Activated CD4-positive, alpha-beta T cell treated with anti-CD3 and anti-CD28 coated beads for 36 hours (primary cell): Measurements from ENCODE around the gene CD83. TPM values are rescaled to one million over a fixed set of nuclear protein-coding genes. Genes with fewer than 3 reads are reported as not detected.

ENCODE experiments used
- ATAC-seq: fragments of 200-7000 bp; cut with Tn5 transposase; one replicate; pipeline ENCODE4 v1.10.0; 2021; ENCODE audit warnings: mild to moderate bottlenecking, moderate library complexity
- CTCF ChIA-PET: fragments of 350-600 bp; sonication (Branson Sonifier 250); formaldehyde crosslinking; loops from one replicate; lab custom pipeline; 2021; ENCODE audit warnings: antibody characterized with exemption; lab: Charles Lee
- POLR2A ChIA-PET: fragments of 350-600 bp; sonication (Branson Sonifier 250); formaldehyde crosslinking; loops from one replicate; lab custom pipeline; 2021; ENCODE audit warnings: antibody characterized with exemption, inconsistent platforms; lab: Charles Lee
- DNase-seq: peaks from one replicate; pipeline ENCODE4 v3.0.0-alpha.2; 2020
- H3K27ac Mint-ChIP-seq: one replicate; pipeline ENCODE4 v1.8.0; 2021; ENCODE audit warnings: mixed read lengths
- H3K27me3 Mint-ChIP-seq: one replicate; pipeline ENCODE4 v1.8.0; 2021; ENCODE audit warnings: mixed read lengths
- H3K36me3 Mint-ChIP-seq: one replicate; pipeline ENCODE4 v1.8.0; 2021; ENCODE audit warnings: low read depth, mixed read lengths
- H3K4me1 Mint-ChIP-seq: one replicate; pipeline ENCODE4 v1.8.0; 2021; ENCODE audit warnings: mixed read lengths
- H3K4me3 Mint-ChIP-seq: one replicate; pipeline ENCODE4 v1.8.0; 2021; ENCODE audit warnings: mild to moderate bottlenecking, moderate library complexity, mixed read lengths
- H3K9me3 Mint-ChIP-seq: one replicate; pipeline ENCODE4 v1.8.0; 2021; ENCODE audit warnings: low read depth, mixed read lengths
- intact Hi-C, 2 experiments: fragments of 100-400 bp; cut with DNase I in 1 of 2; cut with micrococcal nuclease in 1 of 2; formaldehyde crosslinking; loops; one replicate each; pipeline versions ENCODE4 v1.14.2 to v1.15.1; 2022 to 2024; cut with DNase I, micrococcal nuclease
- total RNA-seq, 2 experiments: library from RNA; stranded (reverse); gene quantifications; one replicate each; pipeline ENCODE4 v1.2.3, GENCODE V29; 2021

Gene CD83
- total RNA-seq, 2 experiments from 2014 or later, result 22.0 to 22.9 TPM

DNA sequence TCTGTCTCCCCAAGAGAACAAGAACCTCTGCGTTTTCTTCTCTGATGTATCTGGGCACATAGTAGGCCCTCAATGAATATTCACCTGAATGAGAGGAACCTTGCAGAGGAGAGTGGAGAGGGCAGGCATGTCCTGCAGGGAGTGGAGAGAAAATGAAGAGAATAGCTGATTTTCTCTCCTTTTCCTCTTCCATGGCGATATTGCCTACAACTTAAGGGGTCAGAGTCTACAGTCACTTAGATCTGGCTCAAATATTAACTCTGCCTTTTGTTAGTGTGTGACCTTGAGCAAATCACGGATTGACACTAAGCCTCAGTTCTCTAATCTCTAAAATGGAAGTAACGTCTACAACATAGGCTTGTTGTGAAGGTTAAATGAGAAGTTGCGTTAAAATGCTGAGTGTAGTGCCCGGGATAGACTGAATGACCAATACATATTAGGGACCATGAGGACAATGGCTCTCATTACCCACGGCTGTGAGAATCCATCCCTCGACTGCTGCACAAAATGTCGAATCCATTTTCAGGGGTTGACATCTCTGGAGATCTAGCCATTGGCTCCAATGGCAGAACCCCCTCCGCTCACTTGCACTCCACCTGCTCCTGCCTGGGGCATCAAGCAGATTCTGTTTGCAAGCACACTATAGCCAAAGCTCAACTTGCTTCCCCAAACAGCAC lies 14.8 kb downstream of the CD83 start:
- ChIA-PET POLR2A (interaction anchor here (0.6 kb wide), 1 partner anchor 132 kb away, joined by 4 read pairs; no protein-coding TSS in a partner anchor), CTCF (no interaction called here)
- no peaks in the 10 kb centered on the region for H3K9me3 Mint-ChIP-seq
- H3K27ac Mint-ChIP-seq, result no peak overlapping the region
- intact Hi-C loops, result no loop called here
- peaks cover 19% of the 10 kb centered on the region for H3K4me1 Mint-ChIP-seq
- DNase-seq (no peak), ATAC-seq (no peak)
- no peak overlapping the region for H3K4me3 Mint-ChIP-seq
- peaks cover 68% of the 10 kb centered on the region for H3K36me3 Mint-ChIP-seq
- H3K27me3 Mint-ChIP-seq, result no peaks in the 10 kb centered on the region

GRCh38 chr6:14132921-14133275 lies 15.3 kb downstream of the CD83 start:
- ChIA-PET CTCF (interaction anchor here (1.2 kb wide), 1 partner anchor 225 kb away, joined by 3 read pairs; no protein-coding TSS in a partner anchor), POLR2A (interaction anchor here (0.6 kb wide), 1 partner anchor 133 kb away, joined by 4 read pairs; no protein-coding TSS in a partner anchor)
- H3K9me3 Mint-ChIP-seq, result no peaks in the 10 kb centered on the region
- DNase-seq, result no peak
- H3K36me3 Mint-ChIP-seq, result peaks cover 68% of the 10 kb centered on the region
- no peak overlapping the region for H3K4me3 Mint-ChIP-seq
- peaks cover 18% of the 10 kb centered on the region for H3K4me1 Mint-ChIP-seq
- no peak overlapping the region for H3K27ac Mint-ChIP-seq
- intact Hi-C loops, result no loop called here
- no peak for ATAC-seq
- H3K27me3 Mint-ChIP-seq, result no peaks in the 10 kb centered on the region

GRCh38 chr6:14134211-14134910 lies 16.8 kb downstream of the CD83 start:
- DNase-seq, result no peak
- Mint-ChIP-seq H3K27me3 (no peaks in the 10 kb centered on the region), H3K9me3 (no peaks in the 10 kb centered on the region), H3K36me3 (peaks cover 65% of the 10 kb centered on the region), H3K27ac (no peak overlapping the region), H3K4me1 (peaks cover 6% of the 10 kb centered on the region), H3K4me3 (no peak overlapping the region)
- ATAC-seq, result no peak
- intact Hi-C loops, result no loop called here
- ChIA-PET POLR2A (no interaction called here), CTCF (interaction anchor here (0.8 to 2.6 kb wide), 7 partner anchors 10 to 226 kb away, joined by 3 to 12 read pairs (median 3); no protein-coding TSS in a partner anchor)

DNA sequence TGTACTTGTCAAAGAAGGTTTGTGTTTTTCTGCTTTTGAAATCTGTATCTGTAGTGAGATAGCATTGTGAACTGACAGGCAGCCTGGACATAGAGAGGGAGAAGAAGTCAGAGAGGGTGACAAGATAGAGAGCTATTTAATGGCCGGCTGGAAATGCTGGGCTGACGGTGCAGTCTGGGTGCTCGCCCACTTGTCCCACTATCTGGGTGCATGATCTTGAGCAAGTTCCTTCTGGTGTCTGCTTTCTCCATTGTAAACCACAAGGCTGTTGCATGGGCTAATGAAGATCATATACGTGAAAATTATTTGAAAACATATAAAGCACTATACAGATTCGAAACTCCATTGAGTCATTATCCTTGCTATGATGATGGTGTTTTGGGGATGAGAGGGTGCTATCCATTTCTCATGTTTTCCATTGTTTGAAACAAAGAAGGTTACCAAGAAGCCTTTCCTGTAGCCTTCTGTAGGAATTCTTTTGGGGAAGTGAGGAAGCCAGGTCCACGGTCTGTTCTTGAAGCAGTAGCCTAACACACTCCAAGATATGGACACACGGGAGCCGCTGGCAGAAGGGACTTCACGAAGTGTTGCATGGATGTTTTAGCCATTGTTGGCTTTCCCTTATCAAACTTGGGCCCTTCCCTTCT lies 18.4 kb downstream of the CD83 start:
- H3K27ac Mint-ChIP-seq, result no peak overlapping the region
- CTCF ChIA-PET, result interaction anchor here (0.6 to 2.6 kb wide), 3 partner anchors 8 to 69 kb away, joined by 3 to 12 read pairs (median 4); no protein-coding TSS in a partner anchor
- intact Hi-C loops, result no loop called here
- no peaks in the 10 kb centered on the region for H3K4me1 Mint-ChIP-seq
- POLR2A ChIA-PET, result interaction anchor here (0.9 kb wide), 1 partner anchor 29 kb away, joined by 3 read pairs; no protein-coding TSS in a partner anchor
- DNase-seq (no peak), ATAC-seq (no peak)
- no peaks in the 10 kb centered on the region for H3K9me3 Mint-ChIP-seq
- H3K36me3 Mint-ChIP-seq, result peaks cover 54% of the 10 kb centered on the region
- no peaks in the 10 kb centered on the region for H3K27me3 Mint-ChIP-seq
- no peak overlapping the region for H3K4me3 Mint-ChIP-seq

DNA sequence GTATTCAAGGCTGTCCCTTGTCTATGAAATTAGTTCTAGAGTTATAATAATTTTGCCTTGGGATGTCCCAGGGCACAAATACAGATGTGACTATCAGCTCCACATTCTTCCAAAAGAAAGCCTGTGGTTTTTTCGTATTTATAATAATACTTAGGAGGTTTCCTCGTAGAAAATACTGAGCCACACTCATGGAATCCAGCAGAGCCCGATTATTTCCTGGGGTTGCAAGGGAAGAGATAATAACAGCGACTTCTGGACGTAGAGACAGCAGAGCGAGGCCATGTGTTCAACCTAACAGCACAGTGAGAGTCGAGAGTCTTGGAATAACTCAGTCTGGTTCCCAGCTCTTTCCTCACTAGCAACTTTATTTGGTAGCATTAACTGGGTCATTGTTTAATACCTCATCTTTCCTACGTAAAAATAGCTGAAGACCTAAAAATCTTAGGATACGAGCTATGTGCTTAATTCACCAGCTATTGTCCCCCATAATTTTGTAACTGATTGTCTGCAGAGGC lies 21.2 kb downstream of the CD83 start:
- intact Hi-C loops, result no loop called here
- H3K36me3 Mint-ChIP-seq, result peaks cover 28% of the 10 kb centered on the region
- H3K4me3 Mint-ChIP-seq, result no peak overlapping the region
- no peaks in the 10 kb centered on the region for H3K9me3 Mint-ChIP-seq
- DNase-seq (no peak), ATAC-seq (no peak)
- H3K4me1 Mint-ChIP-seq, result no peaks in the 10 kb centered on the region
- H3K27me3 Mint-ChIP-seq, result no peaks in the 10 kb centered on the region
- ChIA-PET POLR2A (no interaction called here), CTCF (interaction anchor here (0.6 to 2.6 kb wide), 4 partner anchors 10 to 307 kb away, joined by 3 to 11 read pairs (median 4); no protein-coding TSS in a partner anchor)
- H3K27ac Mint-ChIP-seq, result no peak overlapping the region

DNA sequence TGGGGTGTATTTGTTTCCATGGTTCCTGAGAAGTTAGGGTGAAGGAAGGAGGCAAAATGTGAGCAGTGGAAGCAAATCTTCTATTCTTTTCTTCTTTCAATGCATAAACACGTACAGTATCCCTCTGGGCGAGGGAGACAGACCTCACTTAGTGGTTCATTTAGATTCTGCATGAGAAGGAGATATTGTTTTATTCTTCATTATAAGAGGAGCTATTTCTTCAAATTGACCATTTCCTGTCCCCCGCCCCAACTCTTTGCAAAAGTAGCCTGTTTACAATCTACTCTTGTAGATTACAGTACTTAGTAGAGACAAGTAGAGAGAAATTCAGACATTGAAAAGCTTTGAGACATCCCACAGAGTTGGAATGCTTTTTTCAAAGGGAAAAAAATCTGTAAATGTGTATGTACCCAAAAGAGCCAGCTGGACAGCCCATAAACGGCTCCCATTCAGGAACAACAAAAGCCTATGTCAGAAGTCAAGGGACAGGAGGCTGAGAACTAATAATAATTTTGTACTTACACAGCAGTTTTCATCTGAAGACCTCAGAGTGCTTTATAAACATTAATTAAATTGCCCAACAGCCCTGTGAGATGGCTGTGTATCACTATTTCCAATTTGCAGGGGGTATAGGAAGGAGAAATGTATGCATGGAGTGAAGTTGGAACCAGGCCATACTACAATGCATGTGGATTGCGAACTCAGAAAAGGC lies 23.9 kb downstream of the CD83 start:
- Mint-ChIP-seq H3K27me3 (no peaks in the 10 kb centered on the region), H3K36me3 (peaks cover under 1% of the 10 kb centered on the region), H3K9me3 (no peaks in the 10 kb centered on the region), H3K4me1 (peaks cover 5% of the 10 kb centered on the region), H3K27ac (no peak overlapping the region), H3K4me3 (no peak overlapping the region)
- intact Hi-C loops, result loop anchor here in 1 of 2 experiments (5.0 kb wide), 1 partner anchor 74 kb away; no protein-coding TSS in a partner anchor
- ATAC-seq (no peak), DNase-seq (no peak)
- ChIA-PET CTCF (interaction anchor here (0.6 to 2.2 kb wide), 6 partner anchors 12 to 268 kb away, joined by 3 to 6 read pairs (median 4); partner anchors contain the start of gene CD83), POLR2A (no interaction called here)

GRCh38 chr6:14142063-14142450 lies 24.5 kb downstream of the CD83 start:
- ChIA-PET CTCF (interaction anchor here (0.8 to 2.2 kb wide), 4 partner anchors 13 to 268 kb away, joined by 3 to 6 read pairs (median 4); no protein-coding TSS in a partner anchor), POLR2A (no interaction called here)
- intact Hi-C loops, result loop anchor here in 1 of 2 experiments (5.0 kb wide), 1 partner anchor 75 kb away; no protein-coding TSS in a partner anchor
- no peaks in the 10 kb centered on the region for H3K27me3 Mint-ChIP-seq
- H3K36me3 Mint-ChIP-seq, result no peaks in the 10 kb centered on the region
- no peak overlapping the region for H3K4me3 Mint-ChIP-seq
- H3K9me3 Mint-ChIP-seq, result no peaks in the 10 kb centered on the region
- H3K4me1 Mint-ChIP-seq, result peaks cover 5% of the 10 kb centered on the region
- H3K27ac Mint-ChIP-seq, result no peak overlapping the region
- ATAC-seq, result no peak
- no peak for DNase-seq

- H3K4me3 Mint-ChIP-seq, result no peak overlapping the region
- CTCF ChIA-PET, result interaction anchor here (0.6 to 3.1 kb wide), 8 partner anchors 13 to 269 kb away, joined by 3 to 19 read pairs (median 5); partner anchors contain the start of gene CD83
- intact Hi-C loops, result loop anchor here in 1 of 2 experiments (5.0 kb wide), 1 partner anchor 75 kb away; no protein-coding TSS in a partner anchor
- ATAC-seq (no peak), DNase-seq (no peak)
- peaks cover 5% of the 10 kb centered on the region for H3K4me1 Mint-ChIP-seq
- POLR2A ChIA-PET, result no interaction called here
- H3K9me3 Mint-ChIP-seq, result no peaks in the 10 kb centered on the region
- no peaks in the 10 kb centered on the region for H3K36me3 Mint-ChIP-seq
- no peaks in the 10 kb centered on the region for H3K27me3 Mint-ChIP-seq
- no peak overlapping the region for H3K27ac Mint-ChIP-seq
Observed at GRCh38 chr6:14142511-14143223, 25.1 kb downstream of the CD83 start.

GRCh38 chr6:14143305-14143704 lies 25.7 kb downstream of the CD83 start:
- Mint-ChIP-seq H3K4me3 (no peak overlapping the region), H3K27me3 (no peaks in the 10 kb centered on the region), H3K36me3 (no peaks in the 10 kb centered on the region), H3K4me1 (peaks cover 5% of the 10 kb centered on the region), H3K27ac (no peak overlapping the region), H3K9me3 (no peaks in the 10 kb centered on the region)
- POLR2A ChIA-PET, result no interaction called here
- CTCF ChIA-PET, result interaction anchor here (0.6 to 3.1 kb wide), 7 partner anchors 10 to 269 kb away, joined by 3 to 19 read pairs (median 7); no protein-coding TSS in a partner anchor
- ATAC-seq (no peak), DNase-seq (no peak)
- intact Hi-C loops, result loop anchor here in 1 of 2 experiments (5.0 kb wide), 1 partner anchor 76 kb away; no protein-coding TSS in a partner anchor

DNA sequence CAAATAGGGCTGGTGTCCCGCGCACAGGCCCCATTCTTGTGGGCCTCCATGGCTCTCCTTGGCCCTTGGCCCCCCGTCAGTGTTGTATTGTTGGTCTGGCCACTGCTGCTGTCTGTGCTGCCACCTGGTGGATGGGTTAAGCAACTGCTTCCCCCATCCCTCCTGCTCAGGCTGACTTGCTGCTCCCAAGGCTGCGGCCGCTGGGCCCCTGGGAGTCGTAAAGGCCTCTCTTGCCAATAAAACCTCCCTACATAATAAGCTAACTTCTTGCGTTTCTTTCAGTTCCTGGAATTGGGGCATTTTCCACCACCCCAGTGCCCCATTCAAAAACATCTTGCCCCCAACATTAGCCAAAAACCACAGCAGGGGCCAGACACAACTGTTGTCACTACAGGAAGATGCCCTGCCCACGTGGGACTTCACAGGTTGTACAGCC lies 27.1 kb downstream of the CD83 start:
- ChIA-PET POLR2A (no interaction called here), CTCF (interaction anchor here (0.6 to 3.1 kb wide), 14 partner anchors 10 to 425 kb away, joined by 3 to 19 read pairs (median 4); no protein-coding TSS in a partner anchor)
- H3K27me3 Mint-ChIP-seq, result no peaks in the 10 kb centered on the region
- intact Hi-C loops, result loop anchor here (1.0 to 5.0 kb wide), 5 partner anchors 36 to 350 kb away; no protein-coding TSS in a partner anchor
- peak; percentile 87 for DNase-seq
- H3K36me3 Mint-ChIP-seq, result no peaks in the 10 kb centered on the region
- peaks cover 5% of the 10 kb centered on the region for H3K4me1 Mint-ChIP-seq
- H3K9me3 Mint-ChIP-seq, result no peaks in the 10 kb centered on the region
- H3K27ac Mint-ChIP-seq, result no peak overlapping the region
- peak; percentile 95 for ATAC-seq
- H3K4me3 Mint-ChIP-seq, result no peak overlapping the region
